Peyer's patch (tissue), 4 donors: Measurements from ENCODE around the gene NCCRP1.
A peak's percentile ranks its signal among the peaks of the same experiment; 100 is the strongest.

Experiments used
- POLR2A ChIP-seq, 2 donors: fragments of 450-650 bp; IDR thresholded peaks; one replicate each; pipeline ENCODE4 v1.5.1; 2017; ENCODE audit warnings: antibody characterized with exemption in 2 of 2, mild to moderate bottlenecking in 2 of 2, moderate library complexity in 2 of 2
- TF ChIP-seq, protein P1 (sequence below), 6 experiments: fragments of 450-650 bp in 4 of 6; fragments of 200-600 bp in 2 of 6; sonication (generic) in 1 of 6; IDR thresholded peaks; one replicate each; pipeline ENCODE4 v1.5.1; 2017 to 2019; ENCODE audit warnings: antibody characterized with exemption in 6 of 6, mild to moderate bottlenecking in 3 of 6, moderate library complexity in 1 of 6

DNA sequence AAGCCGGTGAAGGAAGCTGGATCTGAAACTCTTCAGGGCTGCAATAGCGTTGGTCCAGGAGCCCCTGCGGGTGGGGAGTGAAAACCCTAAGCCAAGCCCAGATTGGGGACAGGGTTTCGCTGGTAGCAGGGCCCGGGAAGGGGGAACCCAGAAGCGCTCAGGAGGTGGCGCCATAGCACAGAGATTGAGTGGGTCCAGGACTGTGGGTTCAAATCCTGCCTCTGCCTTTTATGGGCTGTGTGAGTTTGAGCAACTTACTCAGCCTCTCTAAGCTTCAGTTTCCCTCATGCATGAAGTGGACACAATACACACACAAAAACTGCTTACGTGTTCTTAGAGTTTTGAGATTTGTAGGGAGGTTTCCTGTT is 15.6 kb downstream of the NCCRP1 start:
- TF ChIP-seq, protein P1, sequence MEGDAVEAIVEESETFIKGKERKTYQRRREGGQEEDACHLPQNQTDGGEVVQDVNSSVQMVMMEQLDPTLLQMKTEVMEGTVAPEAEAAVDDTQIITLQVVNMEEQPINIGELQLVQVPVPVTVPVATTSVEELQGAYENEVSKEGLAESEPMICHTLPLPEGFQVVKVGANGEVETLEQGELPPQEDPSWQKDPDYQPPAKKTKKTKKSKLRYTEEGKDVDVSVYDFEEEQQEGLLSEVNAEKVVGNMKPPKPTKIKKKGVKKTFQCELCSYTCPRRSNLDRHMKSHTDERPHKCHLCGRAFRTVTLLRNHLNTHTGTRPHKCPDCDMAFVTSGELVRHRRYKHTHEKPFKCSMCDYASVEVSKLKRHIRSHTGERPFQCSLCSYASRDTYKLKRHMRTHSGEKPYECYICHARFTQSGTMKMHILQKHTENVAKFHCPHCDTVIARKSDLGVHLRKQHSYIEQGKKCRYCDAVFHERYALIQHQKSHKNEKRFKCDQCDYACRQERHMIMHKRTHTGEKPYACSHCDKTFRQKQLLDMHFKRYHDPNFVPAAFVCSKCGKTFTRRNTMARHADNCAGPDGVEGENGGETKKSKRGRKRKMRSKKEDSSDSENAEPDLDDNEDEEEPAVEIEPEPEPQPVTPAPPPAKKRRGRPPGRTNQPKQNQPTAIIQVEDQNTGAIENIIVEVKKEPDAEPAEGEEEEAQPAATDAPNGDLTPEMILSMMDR (IDR thresholded peaks at IDR 0.05) = peak in 4 of 6 experiments; percentile 31 to 50 (median 44)
- no peak for TF ChIP-seq POLR2A (IDR thresholded peaks at IDR 0.05)
